ENCODE measurements around the gene GPRC5B.

Gene GPRC5B

GRCh38 chr16:19822533-19822932, 62.1 kb downstream of the GPRC5B start:
- in situ Hi-C loops (cut with MboI; ENCODE audit: low sequenced_read_pairs) = no loop called here

GRCh38 chr16:19817875-19818274, 66.8 kb downstream of the GPRC5B start:
- in situ Hi-C loops (cut with MboI; ENCODE audit: low sequenced_read_pairs) = no loop called here

- in situ Hi-C loops (cut with MboI; ENCODE audit: low sequenced_read_pairs) = no loop called here
Measured at GRCh38 chr16:19817122-19817521, 67.5 kb downstream of the GPRC5B start.

- in situ Hi-C loops (cut with MboI; ENCODE audit: low sequenced_read_pairs) = no loop called here
Measured at GRCh38 chr16:19815418-19815817, 69.2 kb downstream of the GPRC5B start.

- in situ Hi-C loops (cut with MboI; ENCODE audit: low sequenced_read_pairs) = no loop called here
Measured at GRCh38 chr16:19812986-19813385, 71.7 kb downstream of the GPRC5B start.

- in situ Hi-C loops (cut with MboI; ENCODE audit: low sequenced_read_pairs) = no loop called here
Measured at GRCh38 chr16:19810817-19811731, 73.6 kb downstream of the GPRC5B start.

- in situ Hi-C loops (cut with MboI; ENCODE audit: low sequenced_read_pairs) = no loop called here
Measured at GRCh38 chr16:19809693-19810092, 75.0 kb downstream of the GPRC5B start.

GRCh38 chr16:19809121-19809635, 75.5 kb downstream of the GPRC5B start:
- in situ Hi-C loops (cut with MboI; ENCODE audit: low sequenced_read_pairs) = no loop called here

- in situ Hi-C loops (cut with MboI; ENCODE audit: low sequenced_read_pairs) = no loop called here
Measured at GRCh38 chr16:19808061-19808641, 76.5 kb downstream of the GPRC5B start.
